GM18907 (cell line): Measurements from ENCODE around the gene C5orf58.
A peak's percentile ranks its signal among the peaks of the same experiment; 100 is the strongest.

Source experiments
- ATAC-seq: cut with Tn5 transposase; IDR thresholded peaks from one replicate; pipeline ENCODE4 v1.9.1; 2021; ENCODE audit warnings: mild to moderate bottlenecking, moderate library complexity; ENCODE audit not compliant: unreplicated experiment

Gene C5orf58

GRCh38 chr5:170232786-170233185 lies at the start of gene C5orf58:
C5orf58 (plus strand) TSS chr5:170232985; CDS start chr5:170234977, 1,992 bp downstream.
- ATAC-seq: no peak

- ATAC-seq: peak; percentile 64
Observed at GRCh38 chr5:170183816-170184687, 48.7 kb upstream of the C5orf58 start.

GRCh38 chr5:170184737-170185136 lies 48.0 kb upstream of the C5orf58 start:
- no peak for ATAC-seq

GRCh38 chr5:170186156-170186555 lies 46.6 kb upstream of the C5orf58 start:
- no peak for ATAC-seq

GRCh38 chr5:170186856-170187255 lies 45.9 kb upstream of the C5orf58 start:
- no peak for ATAC-seq

- no peak for ATAC-seq
Observed at GRCh38 chr5:170190436-170191134, 42.2 kb upstream of the C5orf58 start.

GRCh38 chr5:170192829-170193228 lies 40.0 kb upstream of the C5orf58 start:
- ATAC-seq: no peak

GRCh38 chr5:170195961-170196360 lies 36.8 kb upstream of the C5orf58 start:
- ATAC-seq: no peak

- no peak for ATAC-seq
Observed at GRCh38 chr5:170200876-170201275, 31.9 kb upstream of the C5orf58 start.

GRCh38 chr5:170201311-170201710 lies 31.5 kb upstream of the C5orf58 start:
- no peak for ATAC-seq

GRCh38 chr5:170202117-170202516 lies 30.7 kb upstream of the C5orf58 start:
- no peak for ATAC-seq

- no peak for ATAC-seq
Observed at GRCh38 chr5:170204202-170204601, 28.6 kb upstream of the C5orf58 start.

- no peak for ATAC-seq
Observed at GRCh38 chr5:170206216-170206615, 26.6 kb upstream of the C5orf58 start.

- no peak for ATAC-seq
Observed at GRCh38 chr5:170206958-170207357, 25.8 kb upstream of the C5orf58 start.

GRCh38 chr5:170211575-170212334 lies 21.0 kb upstream of the C5orf58 start:
- no peak for ATAC-seq

GRCh38 chr5:170216257-170216864 lies 16.4 kb upstream of the C5orf58 start:
- ATAC-seq: no peak

GRCh38 chr5:170217831-170218230 lies 15.0 kb upstream of the C5orf58 start:
- no peak for ATAC-seq

- no peak for ATAC-seq
Observed at GRCh38 chr5:170218726-170219125, 14.1 kb upstream of the C5orf58 start.

- ATAC-seq: no peak
Observed at GRCh38 chr5:170219615-170220014, 13.2 kb upstream of the C5orf58 start.

- ATAC-seq: no peak
Observed at GRCh38 chr5:170220191-170220590, 12.6 kb upstream of the C5orf58 start.

- no peak for ATAC-seq
Observed at GRCh38 chr5:170221327-170221741, 11.5 kb upstream of the C5orf58 start.
